A673 (cell line): Measurements from ENCODE around the gene CFAP61. TPM values are rescaled to one million over a fixed set of nuclear protein-coding genes. Genes with fewer than 3 reads are reported as not detected.

Source experiments
- BruUV-seq: library from RNA; stranded (reverse); fragments of 400-500 nt; replicated peaks from 2 replicates; lab custom pipeline; 2021; lab: Mats Ljungman, UMichigan
- CTCF ChIA-PET: fragments of 300-600 bp; sonication (Branson Sonifier 250); formaldehyde crosslinking; loops from one replicate; lab custom pipeline; 2022; ENCODE audit warnings: antibody characterized with exemption; lab: Charles Lee
- POLR2A ChIA-PET: fragments of 300-600 bp; sonication (Branson Sonifier 250); formaldehyde crosslinking; loops from one replicate; lab custom pipeline; 2022; ENCODE audit warnings: antibody characterized with exemption; ENCODE audit not compliant: low non-redundant PET; lab: Charles Lee
- DNase-seq: peaks from one replicate; pipeline ENCODE4 v3.0.0-alpha.2; 2015; ENCODE audit warnings: low spot score
- H3K27ac ChIP-seq: fragments of 200-600 bp; sonication (generic); 2 replicates; pipeline ENCODE4 v1.5.1; 2016; ENCODE audit warnings: mixed run types, low read depth, mild to moderate bottlenecking, mixed read lengths, antibody characterized with exemption, low read length; ENCODE audit not compliant: poor library complexity, severe bottlenecking
- H3K27me3 ChIP-seq: fragments of 200-600 bp; sonication (generic); replicated peaks from 2 replicates; pipeline ENCODE4 v1.6.1; 2017; ENCODE audit warnings: mixed run types, low read depth, mild to moderate bottlenecking, mixed read lengths, antibody characterized with exemption, low read length; ENCODE audit not compliant: insufficient read depth, poor library complexity
- H3K36me3 ChIP-seq: fragments of 200-600 bp; sonication (generic); 2 replicates; pipeline ENCODE4 v1.6.1; 2016; ENCODE audit warnings: mixed run types, mild to moderate bottlenecking, mixed read lengths, antibody characterized with exemption, low read length; ENCODE audit not compliant: insufficient read depth, poor library complexity, severe bottlenecking
- H3K4me1 ChIP-seq: fragments of 200-600 bp; sonication (generic); 2 replicates; pipeline ENCODE4 v1.6.1; 2017; ENCODE audit warnings: mixed run types, mild to moderate bottlenecking, mixed read lengths, antibody characterized with exemption, low read length; ENCODE audit not compliant: insufficient read depth, poor library complexity, severe bottlenecking
- H3K4me3 ChIP-seq: fragments of 200-600 bp; sonication (generic); 2 replicates; pipeline ENCODE4 v1.5.1; 2016; ENCODE audit warnings: low read depth, mixed run types, mild to moderate bottlenecking, mixed read lengths, low read length; ENCODE audit not compliant: poor library complexity, severe bottlenecking
- H3K9me3 ChIP-seq: fragments of 200-600 bp; sonication (generic); 2 replicates; pipeline ENCODE4 v1.6.1; 2016; ENCODE audit warnings: mixed run types, low read depth, mild to moderate bottlenecking, mixed read lengths, antibody characterized with exemption, low read length; ENCODE audit not compliant: poor library complexity, severe bottlenecking
- CTCF ChIP-seq: fragments of 300-800, 200-600 bp; sonication (generic); conservative IDR thresholded peaks from 2 replicates; pipeline ENCODE4 v1.5.1; 2017; ENCODE audit warnings: low read depth, mild to moderate bottlenecking, antibody characterized with exemption, low read length, moderate library complexity, mixed read lengths
- EZH2 ChIP-seq: fragments of 200-600 bp; sonication (generic); IDR thresholded peaks from 2 replicates; pipeline ENCODE4 v1.6.1; 2017; ENCODE audit warnings: borderline replicate concordance, low read depth, mild to moderate bottlenecking, mixed read lengths, antibody characterized with exemption, low read length; ENCODE audit not compliant: poor library complexity, severe bottlenecking
- intact Hi-C: fragments of 100-400 bp; cut with micrococcal nuclease; formaldehyde crosslinking; loops from one replicate; pipeline ENCODE4 v1.10.0; 2022; ENCODE audit not compliant: unreplicated experiment
- total RNA-seq: library from RNA; stranded (reverse); gene quantifications from 2 replicates; pipeline ENCODE4 v1.2.3, GENCODE V29; 2021

Gene CFAP61
- total RNA-seq, 1 experiment from 2014 or later: not detected

DNA sequence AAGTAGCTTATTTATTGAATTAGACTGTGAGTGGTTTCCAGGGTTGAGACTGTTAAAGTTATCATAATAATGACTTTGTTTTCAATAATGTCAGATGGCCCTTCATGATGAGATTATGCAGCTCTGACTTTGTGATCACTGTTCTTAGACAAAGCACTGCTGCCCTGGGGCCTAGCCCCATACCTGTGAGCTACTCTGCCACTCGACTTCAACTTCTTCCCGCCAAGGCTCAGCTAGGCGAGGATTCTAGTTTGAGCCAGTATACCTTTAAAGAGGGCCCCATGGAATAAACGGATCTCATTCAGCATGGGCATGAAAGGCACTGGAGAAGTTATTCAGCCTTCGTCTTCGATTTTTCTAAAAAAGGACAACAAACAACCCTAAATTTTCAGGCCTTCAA, 270.6 kb downstream of the CFAP61 start:
- H3K27me3 ChIP-seq: peaks cover 25% of the 10 kb centered on the region
- CTCF ChIA-PET: no interaction called here
- POLR2A ChIA-PET: no interaction called here
- H3K4me1 ChIP-seq: no peaks in the 10 kb centered on the region
- H3K36me3 ChIP-seq: no peaks in the 10 kb centered on the region
- TF ChIP-seq CTCF: no peak
- TF ChIP-seq EZH2: no peak
- no peak for DNase-seq
- no peak overlapping the region for H3K27ac ChIP-seq
- intact Hi-C loops: no loop called here
- no peaks in the 10 kb centered on the region for H3K9me3 ChIP-seq
- no TSS peak for BruUV-seq
- H3K4me3 ChIP-seq: no peak overlapping the region

DNA sequence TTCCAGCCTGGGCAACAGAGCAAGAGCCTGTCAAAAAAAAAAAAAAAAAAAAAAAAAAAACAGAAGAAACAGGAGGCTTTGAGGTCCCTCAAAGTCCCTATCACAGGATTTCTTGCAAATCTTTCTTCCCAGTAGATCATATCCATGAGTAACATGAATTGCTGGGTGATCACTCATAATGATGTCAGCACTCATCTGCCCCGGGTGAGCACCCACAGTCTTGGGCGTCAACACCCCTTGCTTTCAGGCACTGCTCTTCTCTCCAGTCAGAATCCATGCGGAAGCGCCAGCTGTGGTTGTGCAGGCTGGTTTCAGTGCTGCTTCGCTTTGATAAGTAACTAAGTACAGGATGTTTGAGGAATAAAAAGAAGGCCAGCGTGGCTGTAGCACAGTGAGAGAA, 275.4 kb downstream of the CFAP61 start:
- Histone ChIP-seq H3K27ac (no peak overlapping the region), H3K9me3 (no peaks in the 10 kb centered on the region), H3K4me3 (no peak overlapping the region), H3K36me3 (no peaks in the 10 kb centered on the region), H3K27me3 (peaks cover 25% of the 10 kb centered on the region), H3K4me1 (no peaks in the 10 kb centered on the region)
- POLR2A ChIA-PET: no interaction called here
- no peak for TF ChIP-seq CTCF
- TF ChIP-seq EZH2: no peak
- no peak for DNase-seq
- intact Hi-C loops: no loop called here
- no TSS peak for BruUV-seq
- CTCF ChIA-PET: no interaction called here

- H3K27ac ChIP-seq: no peak overlapping the region
- peaks cover 25% of the 10 kb centered on the region for H3K27me3 ChIP-seq
- H3K36me3 ChIP-seq: no peaks in the 10 kb centered on the region
- TF ChIP-seq EZH2 (no peak), CTCF (no peak)
- no peaks in the 10 kb centered on the region for H3K9me3 ChIP-seq
- ChIA-PET CTCF (no interaction called here), POLR2A (interaction anchor here (0.7 kb wide), 1 partner anchor 135 kb away, joined by 3 read pairs; no protein-coding TSS in a partner anchor)
- BruUV-seq: no TSS peak
- intact Hi-C loops: no loop called here
- H3K4me1 ChIP-seq: no peaks in the 10 kb centered on the region
- no peak for DNase-seq
- H3K4me3 ChIP-seq: no peak overlapping the region
Measured at GRCh38 chr20:20329564-20329963, 277.2 kb downstream of the CFAP61 start.
